Left lung (tissue), 10 donors: ENCODE data around the gene MRPL58. TPM values are rescaled to one million over a fixed set of nuclear protein-coding genes. Genes with fewer than 3 reads are reported as not detected.

Source experiments
- ATAC-seq: fragments of 200-7000 bp; cut with Tn5 transposase; one replicate; pipeline ENCODE4 v1.9.1; 2020; ENCODE audit warnings: moderate library complexity
- DNase-seq, 4 donors: peaks; one replicate each; pipeline ENCODE4 v3.0.0-alpha.2; 2013 to 2020
- H3K27ac ChIP-seq, 2 donors: fragments of 200-600 bp; sonication (generic) in 1 of 2; one replicate each; pipeline versions ENCODE4 v1.5.0 to v1.8.0; 2020 to 2021
- H3K27me3 ChIP-seq, 2 donors: fragments of 200-600 bp; sonication (generic) in 1 of 2; one replicate each; pipeline versions ENCODE4 v1.5.0 to v1.8.0; 2020 to 2021
- H3K36me3 ChIP-seq, 2 donors: fragments of 200-600 bp; sonication (generic) in 1 of 2; one replicate each; pipeline versions ENCODE4 v1.5.0 to v1.8.0; 2020 to 2021
- H3K4me1 ChIP-seq, 2 donors: fragments of 200-600 bp; one replicate each; pipeline ENCODE4 v1.8.0; 2021
- H3K4me3 ChIP-seq, 2 donors: fragments of 200-600 bp; sonication (generic) in 1 of 2; one replicate each; pipeline versions ENCODE4 v1.5.0 to v1.8.0; 2020 to 2021; ENCODE audit warnings: mild to moderate bottlenecking in 1 of 2
- H3K9me3 ChIP-seq, 2 donors: fragments of 200-600 bp; sonication (generic) in 1 of 2; one replicate each; pipeline versions ENCODE4 v1.5.0 to v1.8.0; 2020 to 2021
- intact Hi-C, 2 donors: fragments of 100-400 bp; cut with DNase I; formaldehyde crosslinking; loops; one replicate each; pipeline versions ENCODE4 v1.11.2 to v1.14.2; 2022
- polyA plus RNA-seq, 6 donors: library from polyadenylated mRNA; unstranded; fragments of 120-200 nt; gene quantifications; one replicate each; pipeline ENCODE4 v1.2.1, GENCODE V29; 2013; ENCODE audit not compliant: insufficient read length in 6 of 6
- total RNA-seq, 2 donors: library from RNA; stranded (reverse); fragmentation: NEBNext Ultra II Directional; extraction: Animal tissue kit (Norgen Biotek cat#: 25700); gene quantifications; one replicate each; pipeline ENCODE4 v1.2.1, GENCODE V29; 2021
- TF ChIP-seq, protein P1 (sequence below), 2 donors: fragments of 200-600 bp; sonication (generic) in 1 of 2; IDR thresholded peaks; one replicate each; pipeline versions ENCODE4 v1.5.0 to v1.8.0; 2021; ENCODE audit warnings: antibody characterized with exemption in 2 of 2
- donor health status: DM: no; HTN: yes; CAD: no.
- donor health status: DM: no; HTN: no; CAD: no.

Gene MRPL58
- total and polyA plus RNA-seq, 8 donors = 18.8 to 32.8 (median 22.6) TPM

DNA sequence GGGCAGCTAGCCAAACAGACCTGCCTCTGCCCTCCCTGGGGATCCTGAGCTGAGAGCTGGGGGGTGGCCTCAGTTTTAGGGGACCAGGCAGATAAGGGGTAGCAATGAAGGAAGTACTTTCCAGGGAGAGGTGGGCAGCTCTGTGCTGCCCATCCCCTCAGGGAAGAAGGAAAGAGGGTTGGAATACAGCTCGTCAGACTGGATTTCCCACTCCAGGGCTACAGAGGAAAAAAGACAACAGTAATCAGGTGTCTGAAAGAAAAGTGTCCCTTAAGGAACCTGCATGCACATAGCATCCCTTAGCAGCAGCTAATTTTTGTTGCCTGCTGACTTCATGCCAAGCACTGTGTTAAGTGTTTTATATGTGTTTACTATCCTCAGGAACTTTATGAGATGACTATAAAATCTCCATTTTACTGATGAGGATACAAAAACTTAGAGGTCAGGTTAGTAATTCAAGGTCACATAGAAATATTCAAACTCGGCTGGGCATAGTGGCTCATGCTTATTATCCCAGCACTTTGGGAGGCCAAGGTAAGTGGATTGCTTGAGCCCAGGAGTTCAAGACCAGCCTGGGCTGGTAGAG lies 3.2 kb upstream of the MRPL58 start:
- Histone ChIP-seq H3K4me3 (no peak overlapping the region), H3K36me3 (peaks cover 0 to 9% of the 10 kb centered on the region in 2 donors), H3K27me3 (no peaks in the 10 kb centered on the region), H3K4me1 (peaks cover 8 to 18% of the 10 kb centered on the region in 2 donors), H3K9me3 (no peaks in the 10 kb centered on the region), H3K27ac (no peak overlapping the region)
- ATAC-seq (no peak), DNase-seq (peak in 1 of 4 donors; percentile 26)
- intact Hi-C loops = no loop called here
- TF ChIP-seq, protein P1, sequence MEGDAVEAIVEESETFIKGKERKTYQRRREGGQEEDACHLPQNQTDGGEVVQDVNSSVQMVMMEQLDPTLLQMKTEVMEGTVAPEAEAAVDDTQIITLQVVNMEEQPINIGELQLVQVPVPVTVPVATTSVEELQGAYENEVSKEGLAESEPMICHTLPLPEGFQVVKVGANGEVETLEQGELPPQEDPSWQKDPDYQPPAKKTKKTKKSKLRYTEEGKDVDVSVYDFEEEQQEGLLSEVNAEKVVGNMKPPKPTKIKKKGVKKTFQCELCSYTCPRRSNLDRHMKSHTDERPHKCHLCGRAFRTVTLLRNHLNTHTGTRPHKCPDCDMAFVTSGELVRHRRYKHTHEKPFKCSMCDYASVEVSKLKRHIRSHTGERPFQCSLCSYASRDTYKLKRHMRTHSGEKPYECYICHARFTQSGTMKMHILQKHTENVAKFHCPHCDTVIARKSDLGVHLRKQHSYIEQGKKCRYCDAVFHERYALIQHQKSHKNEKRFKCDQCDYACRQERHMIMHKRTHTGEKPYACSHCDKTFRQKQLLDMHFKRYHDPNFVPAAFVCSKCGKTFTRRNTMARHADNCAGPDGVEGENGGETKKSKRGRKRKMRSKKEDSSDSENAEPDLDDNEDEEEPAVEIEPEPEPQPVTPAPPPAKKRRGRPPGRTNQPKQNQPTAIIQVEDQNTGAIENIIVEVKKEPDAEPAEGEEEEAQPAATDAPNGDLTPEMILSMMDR (IDR thresholded peaks at IDR 0.05) = no peak

DNA sequence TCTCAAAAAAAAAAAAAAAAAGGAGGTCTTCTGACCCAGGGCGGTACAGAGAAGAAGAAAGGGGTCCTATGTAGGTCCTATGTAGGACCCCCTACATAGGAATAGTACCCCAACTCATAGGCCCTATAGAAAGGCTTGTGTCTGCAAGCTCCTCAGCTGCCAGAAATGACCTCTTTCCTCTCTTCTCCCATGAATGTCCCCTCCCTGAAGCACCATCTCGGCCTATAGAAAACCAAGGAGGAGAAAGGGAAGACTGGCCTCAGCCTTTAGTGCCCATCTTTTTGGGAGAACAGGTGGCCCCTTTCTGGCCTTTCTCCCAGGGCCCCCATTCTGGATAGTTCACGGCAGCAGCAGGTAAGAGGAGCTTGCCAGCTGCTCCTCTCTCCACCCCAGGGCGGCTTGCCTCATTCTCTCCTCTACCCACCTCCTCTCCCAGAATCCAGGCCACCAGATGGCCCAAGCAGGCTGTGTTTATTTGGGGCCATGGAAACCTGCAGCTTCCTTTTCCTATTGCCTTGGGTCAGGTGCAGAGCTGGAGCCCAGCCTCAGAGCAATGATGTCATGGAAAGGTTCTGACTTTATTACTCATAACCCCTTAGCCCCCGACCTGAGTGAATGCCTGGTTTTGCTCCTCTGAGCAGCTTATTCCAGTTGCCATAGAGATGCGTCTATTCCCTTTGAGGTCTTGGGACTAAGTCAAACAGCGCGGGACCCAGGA lies 1.6 kb upstream of the MRPL58 start:
- Histone ChIP-seq H3K27me3 (no peaks in the 10 kb centered on the region), H3K4me3 (no peak overlapping the region), H3K9me3 (no peaks in the 10 kb centered on the region), H3K36me3 (peaks cover 0 to 5% of the 10 kb centered on the region in 2 donors), H3K4me1 (peaks cover 8 to 21% of the 10 kb centered on the region in 2 donors), H3K27ac (no peak overlapping the region)
- ATAC-seq = peak; percentile 2
- intact Hi-C loops = no loop called here
- TF ChIP-seq, protein P1 (IDR thresholded peaks at IDR 0.05) = no peak
- peak in 1 of 4 donors; percentile 49 for DNase-seq

GRCh38 chr17:75011401-75012095 lies 922 bp upstream of the MRPL58 start:
- Histone ChIP-seq H3K27me3 (no peaks in the 10 kb centered on the region), H3K9me3 (no peaks in the 10 kb centered on the region), H3K27ac (peak overlapping the region; percentile 77 to 87), H3K4me1 (peaks cover 8 to 21% of the 10 kb centered on the region in 2 donors), H3K36me3 (peaks cover 0 to 10% of the 10 kb centered on the region in 2 donors), H3K4me3 (peak overlapping the region; percentile 86 to 90)
- intact Hi-C loops = no loop called here
- TF ChIP-seq, protein P1 (IDR thresholded peaks at IDR 0.05) = no peak
- DNase-seq (peak in 2 of 4 donors; percentile 68 to 81), ATAC-seq (peak; percentile 76)

DNA sequence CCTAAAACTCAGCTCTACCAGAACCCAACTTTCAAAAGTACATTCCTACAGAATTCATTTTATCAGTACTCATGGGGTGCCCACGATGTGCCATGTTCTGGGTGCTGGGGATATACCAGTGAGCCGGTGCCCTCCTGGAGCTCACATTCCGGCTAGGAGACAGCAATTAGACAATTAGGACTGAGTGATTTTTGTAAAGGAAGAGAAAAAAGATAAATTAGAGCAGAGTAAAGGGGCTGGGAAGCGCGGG lies 449 bp upstream of the MRPL58 start:
- no peaks in the 10 kb centered on the region for H3K9me3 ChIP-seq
- H3K27ac ChIP-seq = peak overlapping the region; percentile 77 to 87
- DNase-seq = no peak
- H3K4me3 ChIP-seq = peak overlapping the region; percentile 86 to 90
- intact Hi-C loops = no loop called here
- no peaks in the 10 kb centered on the region for H3K27me3 ChIP-seq
- peaks cover 8 to 21% of the 10 kb centered on the region in 2 donors for H3K4me1 ChIP-seq
- TF ChIP-seq, protein P1 (IDR thresholded peaks at IDR 0.05) = no peak
- ATAC-seq = no peak
- H3K36me3 ChIP-seq = peaks cover 0 to 15% of the 10 kb centered on the region in 2 donors

GRCh38 chr17:75013092-75013559 lies 656 bp downstream of the MRPL58 start:
- no peaks in the 10 kb centered on the region for H3K27me3 ChIP-seq
- ATAC-seq (no peak), DNase-seq (no peak)
- TF ChIP-seq, protein P1 (IDR thresholded peaks at IDR 0.05) = no peak
- H3K27ac ChIP-seq = peak overlapping the region; percentile 77 to 87
- H3K9me3 ChIP-seq = no peaks in the 10 kb centered on the region
- peaks cover 8 to 21% of the 10 kb centered on the region in 2 donors for H3K4me1 ChIP-seq
- peaks cover 0 to 26% of the 10 kb centered on the region in 2 donors for H3K36me3 ChIP-seq
- intact Hi-C loops = no loop called here
- H3K4me3 ChIP-seq = peak overlapping the region; percentile 86 to 90
